Measurements from ENCODE around the gene P3H3.
"Not testable (repeated sequence)": the region's sequence is repeated elsewhere in the genome, so short reads cannot be mapped to it uniquely, and the experiment has no call there.

The P3H3 gene

DNA sequence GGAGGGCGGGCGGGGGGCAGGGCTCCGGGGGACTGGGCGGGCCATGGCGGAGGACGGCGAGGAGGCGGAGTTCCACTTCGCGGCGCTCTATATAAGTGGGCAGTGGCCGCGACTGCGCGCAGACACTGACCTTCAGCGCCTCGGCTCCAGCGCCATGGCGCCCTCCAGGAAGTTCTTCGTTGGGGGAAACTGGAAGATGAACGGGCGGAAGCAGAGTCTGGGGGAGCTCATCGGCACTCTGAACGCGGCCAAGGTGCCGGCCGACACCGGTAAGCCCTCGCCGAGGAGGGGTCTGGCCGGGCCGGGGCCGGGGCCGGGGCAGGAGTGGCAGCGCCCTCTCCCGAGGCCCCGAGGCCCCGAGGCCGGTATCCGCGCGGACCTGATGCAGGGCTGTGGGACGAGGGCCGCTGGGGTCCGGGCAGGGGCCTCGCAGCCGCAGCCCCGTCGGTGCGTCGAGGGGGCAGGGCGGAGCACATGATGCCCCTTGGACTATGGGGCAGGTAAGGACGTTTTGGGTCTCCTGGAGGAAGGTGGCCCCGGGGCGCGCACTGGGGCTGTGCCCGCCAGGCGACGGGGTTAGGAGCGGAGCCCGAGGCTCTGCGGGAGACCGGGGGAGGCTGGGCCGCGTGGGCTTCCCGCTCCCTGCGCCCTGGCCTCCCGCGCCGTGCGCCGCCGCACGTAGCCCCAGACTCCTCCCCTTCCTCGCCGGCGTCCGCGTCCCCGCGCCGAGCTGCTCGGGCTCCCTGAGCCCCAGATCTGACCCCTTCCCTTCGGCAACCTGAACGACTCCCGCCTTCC is 39.4 kb downstream of the P3H3 start, which contains the start of gene TPI1:
TPI1 (plus strand) TSS at position 119 of the 798 bp plus-strand sequence; CDS start at position 155, 36 bp downstream.
- peak; percentile 92 for DNase-seq

DNA sequence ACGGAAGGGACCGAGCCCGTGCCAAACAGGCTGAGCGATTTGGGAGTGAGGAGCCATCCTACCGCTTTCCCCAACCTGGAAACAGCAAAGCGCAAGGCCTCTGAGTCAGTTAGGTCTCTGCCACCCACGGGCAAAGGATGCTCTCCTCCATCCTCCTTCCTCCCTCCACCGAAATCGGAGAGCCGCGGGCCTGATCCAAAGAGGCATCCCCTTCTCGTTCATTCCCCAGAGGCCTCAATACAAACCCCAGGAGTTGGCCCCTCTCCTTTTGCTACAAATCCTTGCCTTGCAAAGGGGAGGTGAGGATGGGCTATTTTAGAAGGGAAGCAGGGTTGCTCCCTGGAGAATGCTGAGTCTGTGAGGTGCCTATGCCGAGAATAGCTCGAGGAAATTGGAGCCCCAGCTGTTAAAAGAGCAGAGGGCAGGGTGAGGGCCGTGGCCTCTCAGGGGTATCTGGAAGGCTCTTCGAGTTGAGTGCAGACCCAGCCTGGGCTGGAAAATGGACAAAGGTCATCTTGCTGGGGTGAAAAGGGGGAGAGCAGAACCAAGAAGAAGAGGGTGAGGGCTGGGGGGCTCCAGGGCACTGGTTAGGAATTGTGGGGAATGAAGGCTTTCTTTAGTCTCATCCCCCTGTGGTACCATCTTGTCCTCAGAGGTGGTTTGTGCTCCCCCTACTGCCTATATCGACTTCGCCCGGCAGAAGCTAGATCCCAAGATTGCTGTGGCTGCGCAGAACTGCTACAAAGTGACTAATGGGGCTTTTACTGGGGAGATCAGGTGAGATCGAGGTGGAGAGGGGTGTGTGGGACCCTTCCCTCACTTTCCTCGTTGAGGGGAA is 40.2 kb downstream of the P3H3 start:
- peak; percentile 26 for DNase-seq

DNA sequence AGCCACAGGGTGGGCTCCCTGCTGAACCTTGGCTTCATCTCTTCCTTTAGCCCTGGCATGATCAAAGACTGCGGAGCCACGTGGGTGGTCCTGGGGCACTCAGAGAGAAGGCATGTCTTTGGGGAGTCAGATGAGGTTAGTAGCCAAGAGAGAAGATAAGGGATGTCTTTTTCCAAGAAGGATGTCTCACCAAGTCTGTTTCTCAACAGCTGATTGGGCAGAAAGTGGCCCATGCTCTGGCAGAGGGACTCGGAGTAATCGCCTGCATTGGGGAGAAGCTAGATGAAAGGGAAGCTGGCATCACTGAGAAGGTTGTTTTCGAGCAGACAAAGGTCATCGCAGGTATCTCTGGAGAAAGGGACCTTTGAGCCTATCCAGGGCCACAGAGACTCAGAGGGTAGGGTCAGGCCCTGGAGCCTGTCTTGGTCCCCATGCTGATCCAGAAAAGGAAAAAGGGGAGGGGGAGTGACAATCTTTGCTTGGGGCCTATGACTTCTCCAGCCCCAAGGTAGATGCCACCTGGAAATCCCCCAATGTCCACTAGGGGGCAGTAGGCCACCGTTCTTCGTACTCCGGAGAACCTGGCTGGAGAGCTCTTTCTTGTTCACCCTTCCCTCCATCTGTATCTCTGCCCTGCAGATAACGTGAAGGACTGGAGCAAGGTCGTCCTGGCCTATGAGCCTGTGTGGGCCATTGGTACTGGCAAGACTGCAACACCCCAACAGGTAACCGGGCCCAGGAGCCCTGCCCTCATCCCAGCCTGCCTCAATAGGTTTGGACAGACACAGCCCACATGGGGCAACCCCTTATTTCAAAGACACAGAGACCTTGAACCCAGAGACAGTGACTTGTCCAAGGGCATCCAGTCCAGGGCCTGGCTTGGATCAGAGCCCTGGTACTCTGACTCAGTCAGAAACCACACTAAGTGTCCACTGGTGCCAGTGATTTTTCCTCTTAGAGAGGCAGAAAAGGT is 41.1 kb downstream of the P3H3 start:
- DNase-seq, result peak; percentile 96

- DNase-seq, result not testable (repeated sequence)
These were observed 42.1 kb downstream of the P3H3 start for GRCh38 chr12:6870304-6870703.

DNA sequence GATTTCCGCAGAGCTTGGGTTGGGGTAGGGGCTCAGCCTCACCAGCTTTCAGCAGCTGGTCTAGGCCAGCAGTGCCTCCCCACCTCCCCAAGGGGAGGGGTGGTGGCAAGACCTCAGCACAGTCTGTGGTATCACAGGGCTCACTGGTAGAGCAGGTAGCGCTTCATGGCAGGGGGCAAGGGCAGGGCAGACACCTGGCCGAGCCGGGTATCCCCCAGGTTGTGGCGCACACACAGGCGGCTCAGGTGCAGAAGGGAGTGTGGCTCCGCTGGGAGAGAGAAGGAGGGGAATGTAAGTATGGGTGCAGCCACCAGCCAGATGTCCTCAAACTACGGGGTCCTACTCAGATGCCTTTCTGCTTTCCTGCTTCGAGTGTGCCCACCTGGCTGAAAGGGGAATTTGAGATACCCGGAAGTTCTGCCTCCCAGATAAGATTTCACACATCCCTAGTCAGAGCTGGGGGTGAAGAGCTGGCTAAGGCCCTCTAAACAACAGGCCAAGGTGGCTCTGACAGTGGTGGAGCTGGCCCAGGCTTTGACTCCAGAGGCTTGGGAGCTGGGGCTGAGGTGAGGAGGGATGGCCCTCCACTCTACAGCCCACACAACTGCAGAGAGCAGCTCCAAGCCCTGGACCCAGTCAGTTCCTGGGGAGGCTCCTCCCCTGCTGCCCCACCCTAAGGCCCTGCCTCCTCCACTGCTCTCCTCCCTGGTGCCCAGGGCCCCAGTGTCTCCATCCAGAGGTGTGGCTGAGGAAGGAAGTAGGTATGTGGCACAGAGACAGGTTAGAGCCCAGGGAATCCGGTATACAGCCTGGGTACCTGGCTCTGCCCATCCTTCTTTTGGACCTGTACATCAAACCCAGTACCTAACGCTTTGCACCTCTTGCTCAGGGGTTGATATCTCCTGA is 43.1 kb downstream of the P3H3 start:
- DNase-seq, result peak; percentile 10

DNA sequence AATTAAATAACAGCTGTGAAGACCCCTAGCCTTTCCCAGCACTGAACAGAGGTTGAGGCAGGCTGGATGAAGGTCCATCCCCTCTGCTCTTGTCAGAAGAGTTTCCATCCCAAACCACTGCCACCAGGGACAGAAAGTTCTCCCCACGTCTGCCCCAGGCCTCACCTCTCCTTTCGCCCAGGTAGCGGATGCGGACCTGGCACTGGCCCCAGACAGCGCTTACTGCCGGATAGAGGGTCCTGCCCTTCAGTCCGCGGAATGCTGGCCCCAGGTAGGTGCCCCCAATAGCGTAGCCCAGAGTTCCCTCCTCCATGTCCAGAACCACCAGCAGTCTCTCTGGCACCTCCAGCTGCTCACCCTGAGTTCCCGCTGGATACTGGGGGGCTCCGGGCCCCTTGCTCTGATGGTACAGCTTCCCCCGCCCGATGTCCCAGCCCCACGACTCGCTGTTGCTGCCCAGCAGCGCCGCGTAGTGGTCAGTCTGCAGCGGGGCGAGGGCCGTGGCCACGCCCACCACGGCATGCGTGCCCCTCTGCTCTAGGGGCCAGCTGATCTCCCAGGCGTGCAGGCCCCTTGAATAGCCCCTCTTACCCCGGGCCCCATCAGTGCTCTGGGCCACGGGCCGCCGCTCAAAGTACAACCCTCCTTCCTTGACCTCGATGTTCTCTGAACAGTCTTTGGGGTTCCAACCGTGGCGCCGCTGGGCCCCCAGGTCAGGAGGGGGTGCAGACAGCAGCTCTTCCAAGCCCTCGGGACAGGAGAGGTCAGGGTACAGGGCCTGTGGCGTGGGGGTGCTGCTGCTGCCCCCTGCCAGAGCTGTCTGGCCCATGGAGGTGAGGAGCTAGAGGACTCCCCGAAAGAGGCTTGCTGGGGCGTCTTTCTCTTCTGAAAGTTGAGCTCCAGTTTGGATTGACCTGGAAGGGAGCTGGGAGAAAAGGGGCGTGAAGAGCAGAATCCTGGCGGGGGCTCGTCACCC is 44.2 kb downstream of the P3H3 start:
- peak; percentile 92 for DNase-seq

DNA sequence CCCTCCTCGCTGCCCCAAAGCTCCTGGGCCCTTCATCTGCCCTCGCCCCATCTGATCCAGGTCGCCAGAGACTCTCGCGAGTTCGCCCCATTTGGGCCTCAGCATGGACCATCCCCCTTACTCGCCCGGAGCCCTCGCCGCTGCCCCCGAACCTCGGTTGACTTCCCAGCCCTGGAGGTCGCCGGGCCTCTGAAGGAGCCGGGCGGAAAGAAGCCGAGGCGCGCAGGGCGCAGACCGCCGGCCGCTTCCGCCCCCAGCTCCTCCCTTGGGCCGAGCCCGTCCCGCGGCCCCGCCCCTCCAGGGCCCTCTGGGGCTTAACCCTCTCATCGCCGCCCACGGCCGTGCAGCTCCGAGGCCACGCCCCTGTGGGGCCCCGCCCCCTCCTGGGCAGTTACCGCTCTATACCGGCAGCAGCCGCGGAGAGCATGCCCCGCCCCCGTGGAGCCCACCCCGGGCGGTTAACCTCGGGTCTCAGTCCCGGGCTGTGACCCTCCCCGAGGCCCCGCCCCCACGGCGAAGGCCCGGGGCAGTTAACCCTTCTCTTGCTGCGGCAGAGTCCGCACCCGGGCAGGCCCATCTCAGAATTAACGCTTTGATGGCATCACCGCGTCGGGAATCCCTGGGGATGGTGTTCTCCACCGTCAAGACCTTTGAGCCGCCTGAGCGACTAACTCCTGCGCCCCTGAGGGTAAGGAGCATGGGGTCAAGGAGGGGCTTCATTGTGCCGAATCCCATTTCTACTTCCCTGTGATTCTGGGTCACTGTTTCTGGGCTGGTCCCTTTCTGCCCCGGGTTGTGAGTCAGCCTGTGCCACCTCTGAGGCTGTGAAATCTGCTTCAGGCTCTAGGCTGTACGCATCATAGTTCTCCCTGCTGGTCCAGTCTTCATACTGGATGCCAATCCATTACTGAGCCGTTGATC is 45.1 kb downstream of the P3H3 start, which contains the start of gene SPSB2:
SPSB2 (minus strand) TSS at position 210 of the 921 bp plus-strand sequence. CDS start 402 bp downstream, outside the sequence.
- DNase-seq, result peak; percentile 99

- not testable (repeated sequence) for DNase-seq
These were observed 45.8 kb downstream of the P3H3 start for GRCh38 chr12:6874015-6874368.

DNA sequence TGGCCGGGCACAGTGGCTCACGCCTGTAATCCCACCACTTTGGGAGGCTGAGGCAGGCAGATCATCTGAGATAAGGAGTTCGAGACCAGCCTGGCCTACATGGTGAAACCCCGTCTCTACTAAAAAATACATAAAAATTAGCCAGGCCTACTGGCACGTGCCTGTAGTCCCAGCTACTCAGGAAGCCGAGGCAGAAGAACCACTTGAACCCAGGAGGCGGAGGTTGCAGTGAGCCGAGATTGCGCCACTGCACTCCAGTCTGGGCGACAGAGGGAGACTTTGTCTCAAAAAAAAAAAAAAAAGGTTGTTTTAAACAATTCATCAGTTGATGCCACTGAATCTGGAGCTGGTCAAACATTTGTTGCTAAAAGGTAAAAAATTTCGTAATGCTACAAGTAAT is 51.6 kb downstream of the P3H3 start:
- DNase-seq, result not testable (repeated sequence)

GRCh38 chr12:6883252-6883651 is 55.0 kb downstream of the P3H3 start:
- DNase-seq, result no peak

- DNase-seq, result no peak
These were observed 55.5 kb downstream of the P3H3 start for GRCh38 chr12:6883683-6884082.

DNA sequence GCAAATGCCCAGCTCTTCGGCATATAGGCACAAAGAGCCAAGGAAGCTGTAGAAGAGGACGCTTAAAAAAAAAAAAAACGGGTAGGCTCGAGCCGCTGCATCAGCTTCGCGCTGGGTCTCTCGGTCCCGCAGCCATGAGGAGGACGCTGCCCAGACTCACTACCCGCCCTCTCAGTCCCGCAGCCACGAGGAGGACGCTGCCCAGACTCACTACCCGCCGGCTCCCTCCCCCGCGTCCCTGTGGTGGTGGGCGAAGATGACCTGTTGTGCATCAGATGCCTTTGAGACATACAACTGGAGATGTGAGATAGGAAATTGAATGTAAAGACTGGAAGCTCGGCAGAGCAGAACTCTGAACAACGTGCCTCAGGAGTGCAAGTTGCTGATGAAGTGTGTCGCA is 56.3 kb downstream of the P3H3 start:
- DNase-seq, result no peak

DNA sequence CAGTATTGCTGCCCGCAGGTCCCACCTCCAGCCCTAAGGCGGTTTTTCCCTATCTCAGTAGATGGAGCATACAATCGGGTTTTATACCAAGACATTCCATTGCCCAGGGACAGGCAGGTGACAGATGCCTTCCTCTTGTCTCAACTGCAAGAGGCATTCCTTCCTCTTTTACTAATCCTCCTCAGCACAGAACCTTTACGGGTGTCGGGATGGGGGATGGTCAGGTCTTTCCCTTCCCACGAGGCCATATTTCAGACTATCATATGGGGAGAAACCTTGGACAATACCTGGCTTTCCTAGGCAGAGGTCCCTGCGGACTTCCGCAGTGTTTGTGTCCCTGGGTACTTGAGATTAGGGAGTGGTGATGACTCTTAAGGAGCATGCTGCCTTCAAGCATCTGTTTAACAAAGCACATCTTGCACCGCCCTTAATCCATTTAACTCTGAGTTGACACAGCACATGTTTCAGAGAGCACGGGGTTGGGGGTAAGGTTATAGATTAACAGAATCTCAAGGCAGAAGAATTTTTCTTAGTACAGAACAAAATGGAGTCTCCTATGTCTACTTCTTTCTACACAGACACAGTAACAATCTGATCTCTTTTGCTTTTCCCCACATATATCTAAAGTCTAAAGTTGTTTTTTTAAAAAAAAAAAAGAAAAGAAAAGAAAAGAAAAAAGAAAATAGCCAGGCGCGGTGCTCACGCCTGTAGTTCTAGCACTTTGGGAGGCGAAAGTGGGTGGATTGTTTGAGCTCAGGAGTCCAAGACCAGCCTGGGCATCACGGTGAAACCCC is 58.2 kb downstream of the P3H3 start:
- DNase-seq, result not testable (repeated sequence)

- DNase-seq, result no peak
These were observed 59.3 kb downstream of the P3H3 start for GRCh38 chr12:6887460-6887859.

GRCh38 chr12:6888360-6888759 is 60.2 kb downstream of the P3H3 start:
- DNase-seq, result no peak

- not testable (repeated sequence) for DNase-seq
These were observed 60.6 kb downstream of the P3H3 start for GRCh38 chr12:6888794-6889193.
